Colonic mucosa (tissue), 4 donors: Measurements from ENCODE around the gene FRYL. TPM values are rescaled to one million over a fixed set of nuclear protein-coding genes. Genes with fewer than 3 reads are reported as not detected.

ENCODE experiments used
- DNase-seq: peaks from one replicate; pipeline ENCODE4 v3.0.0-alpha.2; 2020
- H3K27ac ChIP-seq: fragments of 200-600 bp; one replicate; pipeline ENCODE4 v1.8.0; 2021
- H3K27me3 ChIP-seq: fragments of 200-600 bp; one replicate; pipeline ENCODE4 v1.8.0; 2021
- H3K36me3 ChIP-seq: fragments of 200-600 bp; one replicate; pipeline ENCODE4 v1.8.0; 2021
- H3K4me1 ChIP-seq: fragments of 200-600 bp; one replicate; pipeline ENCODE4 v1.8.0; 2021; ENCODE audit warnings: mild to moderate bottlenecking
- H3K4me3 ChIP-seq: fragments of 200-600 bp; one replicate; pipeline ENCODE4 v1.8.0; 2021
- H3K9ac ChIP-seq, 2 donors: one replicate each; pipeline ENCODE4 v1.7.0; 2013; ENCODE audit warnings: control low read depth in 2 of 2, low read depth in 2 of 2, low read length in 2 of 2
- H3K9me3 ChIP-seq: fragments of 200-600 bp; one replicate; pipeline ENCODE4 v1.8.0; 2021
- intact Hi-C: fragments of 100-400 bp; cut with DNase I; formaldehyde crosslinking; loops from one replicate; pipeline ENCODE4 v1.14.1; 2022
- total RNA-seq, 2 donors: library from RNA; stranded (reverse); fragmentation: NEBNext Ultra II Directional in 1 of 2; extraction: Animal tissue kit (Norgen Biotek cat#: 25700) in 1 of 2; gene quantifications; one replicate each; pipeline ENCODE4 v1.2.1, GENCODE V29; 2021
- TF ChIP-seq, protein P1 (sequence below): fragments of 200-600 bp; IDR thresholded peaks from one replicate; pipeline ENCODE4 v1.8.0; 2022; ENCODE audit warnings: antibody characterized with exemption, mild to moderate bottlenecking
- donor health status: healthy.
- donor health status: DM: no; HTN: no; CAD: no.
- donor health status: DM: no; HTN: no; CAD: no.

Gene FRYL
- total RNA-seq, 2 donors from 2014 or later, result 193 to 292 TPM

GRCh38 chr4:48509543-48509942, 270.5 kb downstream of the FRYL start:
- Histone ChIP-seq H3K9me3 (no peaks in the 10 kb centered on the region), H3K4me1 (no peaks in the 10 kb centered on the region), H3K36me3 (peaks cover 27% of the 10 kb centered on the region), H3K4me3 (no peak overlapping the region), H3K27ac (no peak overlapping the region), H3K9ac (no peak overlapping the region), H3K27me3 (no peaks in the 10 kb centered on the region)
- TF ChIP-seq, protein P1, sequence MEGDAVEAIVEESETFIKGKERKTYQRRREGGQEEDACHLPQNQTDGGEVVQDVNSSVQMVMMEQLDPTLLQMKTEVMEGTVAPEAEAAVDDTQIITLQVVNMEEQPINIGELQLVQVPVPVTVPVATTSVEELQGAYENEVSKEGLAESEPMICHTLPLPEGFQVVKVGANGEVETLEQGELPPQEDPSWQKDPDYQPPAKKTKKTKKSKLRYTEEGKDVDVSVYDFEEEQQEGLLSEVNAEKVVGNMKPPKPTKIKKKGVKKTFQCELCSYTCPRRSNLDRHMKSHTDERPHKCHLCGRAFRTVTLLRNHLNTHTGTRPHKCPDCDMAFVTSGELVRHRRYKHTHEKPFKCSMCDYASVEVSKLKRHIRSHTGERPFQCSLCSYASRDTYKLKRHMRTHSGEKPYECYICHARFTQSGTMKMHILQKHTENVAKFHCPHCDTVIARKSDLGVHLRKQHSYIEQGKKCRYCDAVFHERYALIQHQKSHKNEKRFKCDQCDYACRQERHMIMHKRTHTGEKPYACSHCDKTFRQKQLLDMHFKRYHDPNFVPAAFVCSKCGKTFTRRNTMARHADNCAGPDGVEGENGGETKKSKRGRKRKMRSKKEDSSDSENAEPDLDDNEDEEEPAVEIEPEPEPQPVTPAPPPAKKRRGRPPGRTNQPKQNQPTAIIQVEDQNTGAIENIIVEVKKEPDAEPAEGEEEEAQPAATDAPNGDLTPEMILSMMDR, result no peak
- DNase-seq, result no peak
- intact Hi-C loops, result no loop called here

GRCh38 chr4:48506716-48507115, 273.4 kb downstream of the FRYL start:
- Histone ChIP-seq H3K9me3 (no peaks in the 10 kb centered on the region), H3K4me1 (no peaks in the 10 kb centered on the region), H3K36me3 (peaks cover 16% of the 10 kb centered on the region), H3K27me3 (no peaks in the 10 kb centered on the region), H3K4me3 (no peak overlapping the region), H3K9ac (no peak overlapping the region), H3K27ac (no peak overlapping the region)
- DNase-seq, result no peak
- TF ChIP-seq, protein P1, result no peak
- intact Hi-C loops, result no loop called here

- no peak overlapping the region for H3K4me3 ChIP-seq
- no peaks in the 10 kb centered on the region for H3K4me1 ChIP-seq
- TF ChIP-seq, protein P1, result no peak
- H3K36me3 ChIP-seq, result peaks cover 4% of the 10 kb centered on the region
- no peaks in the 10 kb centered on the region for H3K9me3 ChIP-seq
- H3K9ac ChIP-seq, result no peak overlapping the region
- DNase-seq, result no peak
- no peak overlapping the region for H3K27ac ChIP-seq
- H3K27me3 ChIP-seq, result no peaks in the 10 kb centered on the region
- intact Hi-C loops, result no loop called here
Measured at GRCh38 chr4:48504352-48504751, 275.7 kb downstream of the FRYL start.

DNA sequence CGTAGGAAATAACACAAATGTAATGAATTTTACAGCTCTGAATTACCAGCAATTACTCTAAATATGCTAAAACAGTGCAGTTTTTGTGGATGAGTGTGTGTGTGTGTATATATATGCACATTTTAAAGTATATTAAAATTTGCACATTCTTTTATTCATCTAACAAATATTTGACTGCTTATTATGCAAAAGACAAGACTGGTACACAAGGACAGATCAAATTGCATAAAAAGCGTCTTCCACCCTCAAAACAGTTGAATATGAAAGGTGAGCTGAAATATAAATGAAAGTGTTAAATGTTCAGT, 276.1 kb downstream of the FRYL start:
- no peak overlapping the region for H3K4me3 ChIP-seq
- no peak for DNase-seq
- no peaks in the 10 kb centered on the region for H3K9me3 ChIP-seq
- TF ChIP-seq, protein P1, result no peak
- intact Hi-C loops, result no loop called here
- no peaks in the 10 kb centered on the region for H3K27me3 ChIP-seq
- no peak overlapping the region for H3K27ac ChIP-seq
- no peaks in the 10 kb centered on the region for H3K4me1 ChIP-seq
- peaks cover 4% of the 10 kb centered on the region for H3K36me3 ChIP-seq
- no peak overlapping the region for H3K9ac ChIP-seq

DNA sequence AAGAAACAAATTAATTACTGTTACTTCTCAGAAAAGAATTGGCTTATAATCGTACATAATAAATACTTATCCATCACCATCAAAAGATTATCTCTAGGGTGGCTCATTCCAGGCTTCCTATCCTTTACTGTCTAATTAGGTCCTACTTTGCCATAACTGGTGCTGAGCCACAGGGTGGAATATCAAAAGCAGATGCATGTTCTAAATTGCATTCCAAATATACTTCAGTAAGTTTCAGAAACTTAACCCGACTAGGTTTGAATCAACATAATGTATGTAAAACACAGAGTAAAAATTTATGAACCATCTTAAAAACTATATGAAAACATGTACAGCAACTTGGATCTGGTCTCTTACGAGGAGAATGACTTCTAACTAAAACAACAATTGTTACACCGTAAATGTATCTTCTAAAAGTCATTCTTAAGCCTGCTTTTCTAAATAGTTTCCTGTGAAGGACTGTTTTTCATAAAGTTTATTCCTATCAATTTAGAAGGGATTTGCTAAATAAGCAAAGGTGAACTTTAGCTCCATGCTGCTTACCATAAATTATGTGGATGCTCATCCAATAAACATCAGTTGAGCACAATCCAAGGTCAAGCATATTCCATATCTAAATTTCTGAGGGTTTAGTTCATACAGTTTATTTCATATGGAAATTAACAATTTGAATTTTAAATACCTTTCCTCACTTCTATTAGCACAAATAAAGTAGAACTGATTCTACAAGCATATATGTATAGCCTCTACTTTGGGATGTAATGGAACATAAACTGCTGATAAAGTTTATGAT, 276.6 kb downstream of the FRYL start:
- TF ChIP-seq, protein P1, result no peak
- H3K9me3 ChIP-seq, result no peaks in the 10 kb centered on the region
- no peak overlapping the region for H3K27ac ChIP-seq
- H3K4me1 ChIP-seq, result no peaks in the 10 kb centered on the region
- intact Hi-C loops, result no loop called here
- DNase-seq, result no peak
- H3K9ac ChIP-seq, result no peak overlapping the region
- peaks cover under 1% of the 10 kb centered on the region for H3K36me3 ChIP-seq
- H3K4me3 ChIP-seq, result no peak overlapping the region
- no peaks in the 10 kb centered on the region for H3K27me3 ChIP-seq
